Measurements from ENCODE around the gene ATP6V0E1. TPM values are rescaled to one million over a fixed set of nuclear protein-coding genes. Genes with fewer than 3 reads are reported as not detected.

Gene ATP6V0E1
- 100 to 1,000 TPM; 159 to 342 (median 193) TPM for total RNA-seq

DNA sequence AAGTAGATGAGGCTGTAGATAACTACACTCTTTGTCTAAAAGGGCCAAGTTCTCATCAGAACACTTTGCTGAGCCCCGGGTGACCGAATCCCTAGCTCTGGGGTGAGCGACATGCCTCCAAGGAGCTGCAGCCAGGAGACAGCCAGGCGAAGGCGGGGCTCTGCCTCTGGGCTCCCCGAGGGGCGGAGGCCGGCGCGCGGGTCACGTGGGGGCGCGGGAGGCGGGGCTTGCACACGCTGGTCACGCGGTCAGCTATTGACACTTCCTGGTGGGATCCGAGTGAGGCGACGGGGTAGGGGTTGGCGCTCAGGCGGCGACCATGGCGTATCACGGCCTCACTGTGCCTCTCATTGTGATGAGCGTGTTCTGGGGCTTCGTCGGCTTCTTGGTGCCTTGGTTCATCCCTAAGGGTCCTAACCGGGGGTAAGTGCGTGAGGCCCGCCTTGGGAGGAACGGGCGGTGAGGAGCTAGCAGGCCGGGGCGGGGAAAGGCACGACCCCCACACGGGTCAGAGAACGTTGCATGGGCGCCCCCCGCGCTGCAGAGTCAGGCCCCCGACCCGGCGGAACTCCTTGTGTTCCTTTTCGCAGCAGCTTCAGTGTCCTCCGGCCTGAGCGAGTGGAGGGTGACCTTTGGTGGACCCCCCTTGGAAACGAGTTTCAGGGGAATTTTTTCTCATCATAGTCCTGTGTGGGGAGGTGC is at the start of gene ATP6V0E1:
Gene ATP6V0E1, plus strand, starts transcription at position 230 of the 702 bp plus-strand sequence. Its CDS starts 90 bp downstream, at position 320.
- TF ChIP-seq, protein P1, sequence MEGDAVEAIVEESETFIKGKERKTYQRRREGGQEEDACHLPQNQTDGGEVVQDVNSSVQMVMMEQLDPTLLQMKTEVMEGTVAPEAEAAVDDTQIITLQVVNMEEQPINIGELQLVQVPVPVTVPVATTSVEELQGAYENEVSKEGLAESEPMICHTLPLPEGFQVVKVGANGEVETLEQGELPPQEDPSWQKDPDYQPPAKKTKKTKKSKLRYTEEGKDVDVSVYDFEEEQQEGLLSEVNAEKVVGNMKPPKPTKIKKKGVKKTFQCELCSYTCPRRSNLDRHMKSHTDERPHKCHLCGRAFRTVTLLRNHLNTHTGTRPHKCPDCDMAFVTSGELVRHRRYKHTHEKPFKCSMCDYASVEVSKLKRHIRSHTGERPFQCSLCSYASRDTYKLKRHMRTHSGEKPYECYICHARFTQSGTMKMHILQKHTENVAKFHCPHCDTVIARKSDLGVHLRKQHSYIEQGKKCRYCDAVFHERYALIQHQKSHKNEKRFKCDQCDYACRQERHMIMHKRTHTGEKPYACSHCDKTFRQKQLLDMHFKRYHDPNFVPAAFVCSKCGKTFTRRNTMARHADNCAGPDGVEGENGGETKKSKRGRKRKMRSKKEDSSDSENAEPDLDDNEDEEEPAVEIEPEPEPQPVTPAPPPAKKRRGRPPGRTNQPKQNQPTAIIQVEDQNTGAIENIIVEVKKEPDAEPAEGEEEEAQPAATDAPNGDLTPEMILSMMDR (IDR thresholded peaks at IDR 0.05; ENCODE audit: low read depth): no peak

DNA sequence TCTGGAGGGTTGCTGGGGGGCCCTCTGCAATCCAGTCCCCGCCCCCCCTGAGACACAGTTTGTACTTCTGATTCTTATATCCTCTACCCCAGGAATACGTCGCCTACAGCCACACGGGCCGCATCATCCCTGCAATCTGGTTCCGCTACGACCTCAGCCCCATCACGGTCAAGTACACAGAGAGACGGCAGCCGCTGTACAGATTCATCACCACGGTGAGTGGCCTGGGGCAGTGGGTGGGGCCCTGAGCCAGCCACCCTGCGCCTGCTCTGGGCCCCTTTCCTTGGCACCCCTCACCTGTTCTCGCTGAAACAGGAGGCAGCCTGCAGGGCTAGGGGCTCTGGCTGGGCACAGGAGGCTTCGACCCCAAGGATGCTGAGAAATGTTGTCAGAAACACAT is 48.5 kb upstream of the ATP6V0E1 start:
- TF ChIP-seq, protein P1 (IDR thresholded peaks at IDR 0.05; ENCODE audit: low read depth): no peak

DNA sequence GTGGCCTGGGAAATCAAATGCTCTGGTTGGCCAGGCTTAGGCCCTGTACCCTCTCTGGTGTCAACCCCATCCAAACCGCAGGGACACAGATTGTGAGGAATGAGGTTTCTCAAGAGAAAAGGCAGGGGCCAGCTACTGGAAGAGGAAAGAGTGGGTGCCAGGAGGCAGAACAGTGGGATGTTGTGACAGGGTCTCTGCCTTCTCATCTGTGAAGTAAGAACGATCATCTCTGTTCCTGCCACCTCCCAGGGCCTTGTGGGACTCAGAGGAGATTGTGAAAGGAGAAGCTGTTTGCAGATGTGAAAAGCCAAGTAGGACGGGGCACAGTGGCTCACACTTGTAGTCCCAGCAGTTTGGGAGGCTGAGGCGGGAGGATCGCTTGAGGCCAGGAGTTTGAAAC is 47.2 kb upstream of the ATP6V0E1 start:
- TF ChIP-seq, protein P1 (IDR thresholded peaks at IDR 0.05; ENCODE audit: low read depth): no peak

DNA sequence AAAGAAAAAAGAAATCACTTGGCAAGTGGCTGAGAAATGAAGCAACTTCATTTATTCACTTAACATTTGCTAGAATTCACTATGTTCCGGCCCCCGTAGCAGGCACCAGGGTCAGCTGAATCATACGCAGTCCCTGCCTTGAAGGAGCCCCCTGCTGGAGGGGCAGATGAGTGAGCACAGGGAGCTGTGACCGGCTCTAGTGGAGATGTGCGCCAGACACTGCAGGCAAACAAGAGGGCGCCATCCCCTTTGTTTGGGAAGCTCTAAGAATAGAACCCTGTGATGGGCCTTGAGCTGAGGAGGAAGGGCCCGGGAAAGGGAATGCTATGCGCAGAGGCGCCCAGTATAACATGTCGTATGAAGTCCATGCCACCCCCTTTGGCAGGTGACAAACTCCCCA is 44.5 kb upstream of the ATP6V0E1 start:
- TF ChIP-seq, protein P1 (IDR thresholded peaks at IDR 0.05; ENCODE audit: low read depth): no peak

DNA sequence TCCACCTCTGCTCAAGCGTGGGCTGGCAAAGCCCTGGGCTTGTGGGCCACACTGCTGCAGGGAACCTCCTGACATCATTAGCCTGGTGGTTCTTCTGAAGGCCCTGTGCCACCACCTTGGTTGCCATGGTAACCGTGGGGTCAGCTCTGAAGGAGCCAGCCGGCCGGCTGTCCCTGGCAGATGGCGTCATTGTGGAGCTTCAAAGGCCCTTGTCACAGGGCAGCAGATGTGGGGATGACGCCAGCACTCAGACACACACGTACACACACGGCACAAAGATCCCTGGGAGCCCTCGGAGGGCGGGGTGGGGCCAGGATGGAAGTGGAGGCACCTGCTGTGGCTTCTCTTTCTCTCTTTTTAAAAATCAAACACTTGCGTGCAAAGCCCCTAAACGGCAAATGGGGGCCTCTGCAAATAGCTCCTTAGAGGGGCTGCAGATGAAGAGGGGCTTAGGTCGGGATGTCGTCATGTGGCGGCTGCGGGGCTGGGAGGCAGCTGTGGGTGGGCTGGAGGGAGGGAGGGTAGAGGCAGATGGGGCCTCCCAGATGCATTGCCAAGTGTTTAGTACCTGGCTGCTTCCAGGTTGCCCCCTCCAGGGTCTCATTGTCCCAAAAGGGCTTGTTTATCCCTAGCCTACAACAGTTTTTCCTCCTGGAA is 43.8 kb upstream of the ATP6V0E1 start:
- TF ChIP-seq, protein P1 (IDR thresholded peaks at IDR 0.05; ENCODE audit: low read depth): no peak

DNA sequence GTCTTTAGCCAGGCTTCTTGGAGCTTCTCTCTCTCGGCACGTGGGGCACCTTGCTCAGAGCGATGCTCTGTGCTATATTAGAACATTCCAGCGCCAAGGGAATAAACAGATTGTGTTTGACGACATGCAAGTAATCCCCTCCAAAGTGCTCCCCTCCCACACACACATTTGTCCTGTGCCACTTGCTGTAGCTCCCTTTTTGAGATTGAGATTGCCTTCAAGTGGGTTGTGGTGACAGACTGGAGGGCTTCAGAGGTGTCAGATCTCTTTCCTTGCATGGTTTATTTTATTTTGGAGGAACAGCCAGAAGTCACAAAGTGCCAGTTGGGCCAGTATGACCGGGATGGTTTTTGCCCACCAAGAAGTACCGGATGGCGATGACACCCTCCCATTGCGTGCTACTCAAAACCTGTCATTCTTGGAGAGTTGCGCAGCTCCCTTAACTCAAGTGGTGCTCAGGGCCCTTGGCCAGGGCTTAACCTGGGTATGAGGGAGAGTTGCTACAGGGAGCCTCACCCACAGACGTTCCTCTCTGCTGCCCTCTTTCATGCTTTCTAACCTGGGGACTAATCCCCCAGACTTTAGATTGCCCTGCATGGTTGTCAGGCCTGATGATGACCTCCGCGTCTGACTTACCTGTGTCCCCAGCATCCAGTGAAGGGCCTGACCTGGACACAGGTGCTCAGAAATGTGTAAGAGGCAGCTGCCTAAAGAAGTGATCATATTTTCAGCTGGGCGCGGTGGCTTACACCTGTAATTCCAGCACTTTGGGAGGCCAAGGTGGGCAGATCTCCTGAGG is 43.1 kb upstream of the ATP6V0E1 start:
- TF ChIP-seq, protein P1 (IDR thresholded peaks at IDR 0.05; ENCODE audit: low read depth): no peak

DNA sequence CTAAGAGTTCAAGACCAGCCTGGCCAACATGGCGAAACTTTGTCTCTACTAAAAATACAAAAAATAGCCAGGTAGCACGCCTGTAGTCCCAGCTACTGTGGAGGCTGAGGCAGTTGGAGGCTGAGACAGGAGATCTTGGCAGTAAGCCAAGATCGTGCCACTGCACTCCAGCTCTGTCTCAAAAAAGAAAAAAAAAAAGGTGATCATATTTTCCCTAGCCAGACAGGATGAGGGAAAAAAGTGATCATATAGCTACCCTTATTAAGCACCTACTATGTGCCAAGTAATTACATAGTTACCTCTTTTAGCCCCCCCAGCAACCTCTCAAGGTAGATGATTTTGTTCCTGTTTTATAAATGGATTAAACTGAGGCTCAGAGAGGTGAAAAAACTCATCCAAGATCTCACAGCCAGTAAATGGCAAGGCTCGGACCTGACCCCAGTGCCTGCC is 42.5 kb upstream of the ATP6V0E1 start:
- TF ChIP-seq, protein P1 (IDR thresholded peaks at IDR 0.05; ENCODE audit: low read depth): no peak
